ENCODE measurements around the gene IFNL4. TPM values are rescaled to one million over a fixed set of nuclear protein-coding genes. Genes with fewer than 3 reads are reported as not detected.

Gene IFNL4
- not detected in 2 replicates for polyA plus RNA-seq

DNA sequence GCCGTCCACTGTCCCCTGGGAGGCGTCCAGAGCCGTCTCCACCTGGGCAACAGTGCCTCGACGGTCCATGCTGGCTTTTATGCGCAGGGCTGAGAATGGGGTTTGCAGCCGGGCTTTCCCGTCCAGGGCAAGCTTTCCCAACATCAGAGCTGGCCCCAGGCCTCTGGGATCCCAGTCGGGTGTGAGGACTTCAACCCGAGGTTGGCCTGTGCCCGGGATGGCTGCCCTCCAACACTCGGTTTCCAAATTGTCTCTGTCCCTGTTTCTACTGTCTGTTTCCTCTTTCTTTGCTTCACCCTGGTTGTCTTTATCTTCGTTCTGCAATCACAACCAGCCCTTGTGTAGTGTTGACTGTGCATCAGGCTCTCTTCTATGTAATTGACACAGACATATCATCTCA, at the start of gene IFNL4:
Gene IFNL4, minus strand, starts transcription at position 51 of the 400 bp plus-strand sequence.

DNA sequence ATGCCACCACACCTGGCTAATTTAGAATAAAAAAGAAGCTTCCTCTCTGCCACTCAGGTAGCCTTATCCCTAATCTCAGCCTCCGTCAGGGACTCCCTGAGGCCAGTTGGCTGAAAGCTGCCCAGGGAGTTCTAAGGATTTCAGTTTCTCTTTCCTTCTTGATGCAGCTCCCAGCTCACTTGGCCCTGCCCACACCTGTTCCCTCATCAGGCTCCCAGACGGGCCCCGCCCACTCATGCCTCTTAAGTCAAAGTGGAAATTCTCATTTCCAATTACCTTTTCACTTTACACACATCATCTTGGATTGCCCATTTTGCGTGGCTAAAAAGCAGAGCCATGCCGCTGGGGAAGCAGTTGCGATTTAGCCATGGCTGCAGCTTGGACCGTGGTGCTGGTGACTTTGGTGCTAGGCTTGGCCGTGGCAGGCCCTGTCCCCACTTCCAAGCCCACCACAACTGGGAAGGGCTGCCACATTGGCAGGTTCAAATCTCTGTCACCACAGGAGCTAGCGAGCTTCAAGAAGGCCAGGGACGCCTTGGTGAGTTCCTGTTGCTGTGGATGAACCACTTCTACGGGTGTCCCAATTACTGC, 47.5 kb upstream of the IFNL4 start, which contains the start of gene IFNL1:
Gene IFNL1, plus strand, starts transcription at position 353 of the 591 bp plus-strand sequence. Its CDS starts 15 bp downstream, at position 368.

DNA sequence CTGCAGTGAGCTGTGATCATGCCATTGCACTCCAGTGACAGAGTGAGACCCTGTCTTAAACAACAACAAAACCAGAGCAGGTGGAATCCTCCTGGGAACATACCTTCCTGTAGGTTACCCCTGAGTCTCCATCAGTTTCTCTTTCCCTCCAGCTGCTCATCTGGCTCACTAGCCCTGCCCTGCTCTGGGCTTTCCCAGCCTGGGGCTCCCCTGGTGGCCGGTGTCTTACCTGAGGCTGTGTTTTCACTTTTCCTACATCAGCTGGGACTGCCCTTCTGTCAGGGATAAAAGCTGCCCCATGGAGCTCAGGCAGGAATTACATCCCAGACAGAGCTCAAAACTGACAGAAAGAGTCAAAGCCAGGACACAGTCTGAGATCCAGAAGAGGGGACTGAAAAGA, 19.4 kb upstream of the IFNL4 start, which contains the start of gene IFNL2:
Gene IFNL2, plus strand, starts transcription at position 312 of the 400 bp plus-strand sequence. CDS start 173 bp downstream, outside the sequence.

DNA sequence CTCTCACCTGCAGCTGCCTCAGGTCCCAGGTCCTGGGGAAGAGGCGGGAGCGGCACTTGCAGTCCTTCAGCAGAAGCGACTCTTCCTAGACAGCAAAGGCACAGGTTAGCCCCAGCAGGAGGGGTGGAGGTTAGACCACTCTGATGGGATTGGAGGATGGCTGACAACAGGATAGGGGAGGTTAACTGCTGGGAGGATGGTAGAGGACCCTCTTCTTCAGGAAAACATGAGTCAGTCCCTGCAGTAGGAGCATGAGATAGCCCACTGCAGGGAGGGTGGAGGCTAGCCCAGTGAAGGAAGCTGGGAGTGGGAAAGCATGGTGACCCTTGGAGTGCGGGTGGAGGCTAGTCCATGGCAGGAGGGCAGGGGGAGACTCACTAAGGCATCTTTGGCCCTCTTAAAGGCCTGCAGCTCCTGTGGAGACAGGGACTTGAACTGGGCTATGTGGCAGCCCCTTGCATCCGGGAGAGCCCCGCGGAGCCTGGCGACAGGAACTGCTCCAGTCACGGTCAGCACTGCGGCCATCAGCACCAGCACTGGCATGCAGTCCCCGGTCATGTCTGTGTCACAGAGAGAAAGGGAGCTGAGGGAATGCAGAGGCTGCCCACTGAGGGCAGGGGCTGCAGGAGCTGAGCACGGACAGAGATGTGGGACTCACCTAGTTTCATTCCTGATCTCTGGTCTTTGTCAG, 4.1 kb downstream of the IFNL4 start, which contains the start of gene IFNL3:
Gene IFNL3, minus strand, starts transcription at position 597 of the 691 bp plus-strand sequence. Its CDS starts 39 bp downstream, at position 558.

DNA sequence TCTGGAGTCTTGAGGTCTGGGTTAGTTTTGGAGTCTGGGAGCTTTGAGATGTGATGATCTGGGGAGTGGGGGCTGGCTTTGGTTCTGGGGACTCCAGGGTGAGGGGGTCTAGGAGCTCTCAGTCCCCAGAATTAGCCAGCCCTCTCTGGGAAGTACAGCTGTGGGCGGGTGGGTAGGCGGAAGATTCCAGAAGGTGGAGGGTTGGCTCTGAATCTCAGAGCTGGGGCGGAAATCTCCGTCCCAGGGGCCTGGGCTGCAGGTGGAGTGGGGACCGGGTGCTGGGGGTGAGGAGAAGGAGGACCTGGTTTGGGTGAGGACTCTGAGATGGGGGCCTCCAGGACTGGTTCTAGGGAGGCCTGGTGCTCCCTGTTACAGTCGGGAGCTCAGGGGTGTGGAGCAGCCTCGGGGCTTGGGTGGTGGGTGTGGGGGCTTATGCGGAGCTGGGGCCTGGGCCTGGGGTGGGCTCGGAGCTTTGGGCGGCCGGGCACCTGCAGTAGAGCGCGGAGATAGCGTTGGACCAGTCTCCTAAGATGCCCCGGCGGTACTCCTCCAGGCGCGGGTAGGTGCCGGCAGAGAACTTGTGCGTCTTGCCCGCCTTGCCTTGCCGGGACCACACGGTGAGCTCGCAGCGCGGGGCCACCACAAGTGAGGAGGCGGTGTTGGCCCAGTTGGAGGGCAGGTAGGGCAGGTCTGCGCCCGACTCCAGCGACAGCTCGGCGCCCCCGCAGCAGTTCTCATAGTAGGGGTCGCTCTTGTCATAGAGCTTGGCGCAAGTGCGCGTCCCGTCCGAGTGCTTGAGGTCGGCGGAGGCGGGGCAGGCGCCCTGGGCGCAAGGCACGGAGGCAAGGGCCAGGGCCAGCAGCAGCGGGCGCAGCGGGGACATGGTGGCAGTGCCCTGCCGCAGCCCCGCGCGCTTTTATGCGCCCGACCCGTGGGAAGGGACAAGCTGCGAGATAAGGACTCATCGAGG, 45.0 kb downstream of the IFNL4 start, which contains the start of gene SYCN:
Gene SYCN, minus strand, starts transcription at position 892 of the 970 bp plus-strand sequence. Its CDS starts 9 bp downstream, at position 883.

DNA sequence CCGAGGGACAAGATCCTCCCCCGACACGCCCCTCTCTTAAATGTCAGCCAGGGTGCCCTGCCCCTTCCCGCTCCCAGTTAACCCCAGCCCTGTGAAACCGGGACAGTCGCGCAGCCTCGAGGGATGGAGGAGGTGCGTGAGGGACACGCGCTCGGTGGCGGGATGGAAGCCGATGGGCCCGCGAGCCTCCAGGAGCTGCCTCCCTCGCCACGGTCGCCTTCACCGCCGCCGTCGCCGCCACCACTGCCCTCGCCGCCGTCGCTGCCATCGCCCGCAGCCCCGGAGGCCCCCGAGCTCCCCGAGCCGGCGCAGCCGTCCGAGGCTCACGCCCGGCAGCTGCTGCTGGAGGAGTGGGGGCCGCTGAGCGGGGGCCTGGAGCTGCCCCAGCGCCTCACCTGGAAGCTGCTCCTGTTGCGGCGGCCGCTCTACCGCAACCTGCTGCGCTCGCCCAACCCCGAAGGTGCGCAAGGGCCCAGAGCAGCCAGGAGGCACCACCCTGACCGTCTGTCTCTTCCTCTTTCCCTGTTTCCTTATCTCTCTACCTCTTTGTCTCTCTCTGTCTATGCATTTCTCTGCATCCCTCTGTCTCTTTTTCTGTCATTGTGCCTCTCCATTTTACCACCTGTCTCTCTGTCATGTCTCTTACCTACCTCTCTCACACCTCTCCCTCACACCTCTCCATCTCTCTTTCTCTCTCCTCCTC, 51.6 kb downstream of the IFNL4 start, which contains the start of gene NCCRP1:
Gene NCCRP1, plus strand, starts transcription at position 105 of the 703 bp plus-strand sequence. Its CDS starts 19 bp downstream, at position 124.

Other genes with a start within 250 kb of the IFNL4 start
- gene FBXO27, start 216.3 kb downstream of the IFNL4 start, polyA plus RNA-seq, result 2.2 and 2.7 TPM in 2 replicates
- gene ACP7, start 164.5 kb downstream of the IFNL4 start, polyA plus RNA-seq, result not detected in 2 replicates
- 0.22 and 2.0 TPM in 2 replicates for gene PAK4, start 123.1 kb downstream of the IFNL4 start, polyA plus RNA-seq
- gene NCCRP1, start 51.9 kb downstream of the IFNL4 start, polyA plus RNA-seq, result 0.20 TPM in 1 of 2 replicates, not detected in the other
- not detected in 2 replicates for gene SYCN, start 44.6 kb downstream of the IFNL4 start, polyA plus RNA-seq
- 0.81 TPM in 1 of 2 replicates, not detected in the other for gene IFNL3, start 3.9 kb downstream of the IFNL4 start, polyA plus RNA-seq
- not detected in 2 replicates for gene IFNL2, start 19.5 kb upstream of the IFNL4 start, polyA plus RNA-seq
- gene IFNL1, start 47.6 kb upstream of the IFNL4 start, polyA plus RNA-seq, result not detected in 2 replicates
- gene LRFN1, start 72.0 kb upstream of the IFNL4 start, polyA plus RNA-seq, result 1.6 and 2.0 TPM in 2 replicates
- 17.9 and 20.4 TPM in 2 replicates for gene GMFG, start 87.2 kb upstream of the IFNL4 start, polyA plus RNA-seq
- gene SAMD4B, start 93.6 kb upstream of the IFNL4 start, polyA plus RNA-seq, result 3.5 and 3.9 TPM in 2 replicates
- gene PAF1, start 142.2 kb upstream of the IFNL4 start, polyA plus RNA-seq, result 4.5 and 13.7 TPM in 2 replicates
- 8.5 and 17.3 TPM in 2 replicates for gene MED29, start 142.5 kb upstream of the IFNL4 start, polyA plus RNA-seq
- gene ZFP36, start 158.0 kb upstream of the IFNL4 start, polyA plus RNA-seq, result 0.92 and 2.1 TPM in 2 replicates
- gene PLEKHG2, start 163.8 kb upstream of the IFNL4 start, polyA plus RNA-seq, result not detected in 2 replicates
- 356 and 405 TPM in 2 replicates for gene RPS16, start 187.1 kb upstream of the IFNL4 start, polyA plus RNA-seq
- gene SUPT5H, start 196.7 kb upstream of the IFNL4 start, polyA plus RNA-seq, result 60.5 and 76.2 TPM in 2 replicates
- 62.3 and 76.3 TPM in 2 replicates for gene TIMM50, start 232.0 kb upstream of the IFNL4 start, polyA plus RNA-seq